K562 treated with DMSO at 1 percent for 24 hours (cell line): Measurements from ENCODE around the gene KIF20A. TPM values are rescaled to one million over a fixed set of nuclear protein-coding genes. Genes with fewer than 3 reads are reported as not detected.

Experiments used
- total RNA-seq: library from RNA; unstranded; fragments of 300-600 nt; gene quantifications from 2 replicates; pipeline ENCODE4 v1.2.3, GENCODE V29; 2022; ENCODE audit warnings: low read depth; ENCODE audit not compliant: insufficient read depth

Gene KIF20A
- 35.3 and 39.0 TPM in 2 replicates for total RNA-seq

DNA sequence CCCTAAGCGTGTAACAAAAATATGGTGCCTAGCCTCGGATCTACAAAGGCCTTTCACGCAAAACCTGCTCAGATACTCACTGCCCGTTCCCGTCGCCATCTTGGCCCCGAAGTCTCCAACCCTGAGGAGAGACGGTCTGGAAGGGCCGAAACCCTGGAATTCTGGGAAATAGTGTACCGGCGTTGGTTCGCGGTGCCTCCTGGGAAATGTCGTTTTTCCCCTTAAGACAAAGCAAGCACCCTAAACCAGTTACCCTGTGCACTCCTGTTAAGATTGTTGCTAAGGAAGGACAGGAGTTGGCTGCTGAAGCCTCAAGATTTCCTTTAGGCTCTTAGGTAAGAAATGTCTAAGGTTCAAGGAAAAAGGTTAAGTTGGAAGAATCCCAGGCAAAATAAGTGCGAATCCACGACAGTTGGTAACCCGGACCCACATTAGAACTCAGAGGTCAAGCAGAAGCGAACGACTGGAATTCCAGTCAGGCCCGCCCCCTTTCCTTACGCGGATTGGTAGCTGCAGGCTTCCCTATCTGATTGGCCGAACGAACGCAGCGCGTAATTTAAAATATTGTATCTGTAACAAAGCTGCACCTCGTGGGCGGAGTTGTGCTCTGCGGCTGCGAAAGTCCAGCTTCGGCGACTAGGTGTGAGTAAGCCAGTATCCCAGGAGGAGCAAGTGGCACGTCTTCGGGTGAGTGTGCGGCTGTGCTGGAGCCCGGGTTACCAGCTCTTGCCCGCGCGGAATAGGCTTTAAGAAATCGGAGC lies at the start of gene KIF20A, which contains the start of gene BRD8:
KIF20A (plus strand) TSS at position 597 of the 761 bp plus-strand sequence. CDS start 569 bp downstream, outside the sequence.
BRD8 (minus strand) TSS at position 115 of the 761 bp plus-strand sequence; CDS start at position 99, 16 bp downstream.

GRCh38 chr5:138138949-138139780 lies 39.7 kb upstream of the KIF20A start, which contains the start of gene NME5:
TSS of gene NME5 (minus strand) at chr5:138139428. CDS start at chr5:138138780, 648 bp downstream.

GRCh38 chr5:138213161-138214029 lies 34.5 kb downstream of the KIF20A start, which contains the start of gene CDC23:
TSS of gene CDC23 (minus strand) at chr5:138213323. CDS start at chr5:138213312, 11 bp downstream.

Other genes with a start within 250 kb of the KIF20A start
- gene FAM13B, start 146.0 kb upstream of the KIF20A start, total RNA-seq = 9.6 and 13.9 TPM in 2 replicates
- not detected in 2 replicates for gene WNT8A, start 95.1 kb upstream of the KIF20A start, total RNA-seq
- gene NME5, start 39.7 kb upstream of the KIF20A start, total RNA-seq = not detected in 2 replicates
- gene BRD8, start 482 bp upstream of the KIF20A start, total RNA-seq = 74.3 and 78.1 TPM in 2 replicates
- 25.8 and 29.6 TPM in 2 replicates for gene CDC23, start 34.2 kb downstream of the KIF20A start, total RNA-seq
- not detected in 2 replicates for gene GFRA3, start 95.5 kb downstream of the KIF20A start, total RNA-seq
- gene CDC25C, start 152.7 kb downstream of the KIF20A start, total RNA-seq = 35.8 and 39.8 TPM in 2 replicates
- gene FAM53C, start 159.2 kb downstream of the KIF20A start, total RNA-seq = 49.6 and 54.5 TPM in 2 replicates
- gene KDM3B, start 173.6 kb downstream of the KIF20A start, total RNA-seq = 37.3 and 43.6 TPM in 2 replicates